ENCODE data around the gene GVQW3.

GVQW3 gene

DNA sequence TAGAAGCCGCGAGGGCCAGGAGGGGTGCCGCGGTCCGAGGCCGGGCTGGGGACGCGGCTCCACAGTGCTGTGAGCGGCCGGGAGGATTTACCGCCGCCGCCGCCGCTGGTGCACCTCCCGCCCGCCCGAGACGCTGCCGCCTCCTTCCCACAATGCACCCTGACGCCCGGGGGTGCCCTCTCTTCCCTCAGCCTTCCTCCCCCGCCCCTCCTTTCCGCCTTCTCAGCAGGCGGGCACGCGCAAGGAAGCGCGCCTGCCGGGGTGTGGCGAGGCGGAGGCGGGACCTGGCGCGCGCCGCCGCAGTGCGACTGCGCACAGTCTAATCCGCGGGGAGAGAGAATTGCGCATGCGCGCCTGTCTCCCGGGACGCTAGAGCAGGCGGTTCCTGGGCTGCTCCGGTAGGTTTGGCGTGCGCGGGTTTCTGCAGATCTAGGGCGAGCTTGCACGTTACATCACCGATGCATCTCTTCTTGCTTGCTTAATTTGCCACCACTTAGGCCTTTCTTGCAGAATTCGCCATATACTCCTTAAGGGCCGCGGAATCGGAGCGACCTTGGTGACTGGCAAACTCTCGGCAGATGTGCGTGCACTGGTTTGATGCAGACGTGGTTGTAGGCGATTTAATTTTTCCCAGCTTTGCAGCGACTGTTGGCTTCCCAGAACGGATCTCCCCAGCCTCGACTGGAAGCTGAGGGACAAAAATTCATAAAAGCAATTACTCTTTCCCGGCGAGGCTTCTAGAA lies at the start of gene GVQW3, which contains the start of gene THAP12:
Gene GVQW3, plus strand, starts transcription at position 347 of the 743 bp plus-strand sequence. CDS start 506 bp downstream, outside the sequence.
Gene THAP12, minus strand, starts transcription at position 156 of the 743 bp plus-strand sequence. CDS start 296 bp downstream, outside the sequence.
- DNase-seq (ENCODE audit: low read depth, low spot score) = peak; percentile 65

DNA sequence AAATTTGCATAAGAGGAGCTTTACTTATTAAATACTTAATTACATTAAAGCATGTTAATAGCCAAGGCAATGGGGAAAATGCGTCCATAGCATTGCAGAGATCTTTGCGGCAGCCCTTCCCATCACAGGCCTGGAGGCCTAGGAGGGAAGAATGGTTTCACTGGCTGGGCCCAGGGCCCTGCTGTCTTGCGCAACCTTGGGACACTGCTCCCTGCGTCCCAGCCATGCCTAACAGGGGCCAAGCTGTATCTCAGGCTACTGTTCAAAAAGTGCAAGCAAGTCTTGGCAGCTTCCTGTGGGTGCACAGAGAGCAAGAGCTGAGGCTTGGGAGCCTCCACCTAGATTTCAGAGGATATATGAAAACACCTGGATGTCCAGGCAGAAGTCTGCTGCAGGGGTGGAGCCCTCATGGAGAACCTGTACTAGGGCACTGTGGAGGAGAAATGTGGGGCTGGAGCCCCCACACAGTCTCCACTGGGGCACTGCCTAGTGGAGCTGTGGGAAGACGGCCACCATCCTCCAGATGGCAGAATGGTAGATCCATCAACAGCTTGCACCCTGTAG lies 46.2 kb upstream of the GVQW3 start:
- no peak for DNase-seq (ENCODE audit: low read depth, low spot score)

GRCh38 chr11:76335842-76336241 lies 45.3 kb upstream of the GVQW3 start:
- DNase-seq (ENCODE audit: low read depth, low spot score) = no peak

GRCh38 chr11:76336597-76336996 lies 44.5 kb upstream of the GVQW3 start:
- no peak for DNase-seq (ENCODE audit: low read depth, low spot score)

DNA sequence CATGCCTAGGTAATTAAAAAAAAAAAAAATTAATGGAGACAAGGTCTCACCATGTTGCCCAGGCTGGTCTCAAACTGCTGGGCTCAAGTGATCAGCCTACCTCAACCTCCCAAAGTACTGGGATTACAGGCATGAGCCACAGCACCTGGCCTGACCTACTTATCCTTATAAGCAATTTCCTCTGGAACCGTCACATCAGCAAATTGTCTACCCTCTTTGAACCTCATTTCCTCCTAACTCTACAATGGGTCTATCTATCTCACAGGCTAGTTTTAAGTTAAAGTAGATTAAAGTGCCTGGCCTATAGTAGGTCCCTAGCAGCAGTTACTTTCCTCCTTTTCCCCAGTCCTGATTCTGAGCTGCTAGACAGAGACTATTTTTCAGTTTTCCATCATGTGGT lies 43.7 kb upstream of the GVQW3 start:
- no peak for DNase-seq (ENCODE audit: low read depth, low spot score)

GRCh38 chr11:76337923-76338322 lies 43.2 kb upstream of the GVQW3 start:
- DNase-seq (ENCODE audit: low read depth, low spot score) = no peak

- DNase-seq (ENCODE audit: low read depth, low spot score) = no peak
These were observed 41.9 kb upstream of the GVQW3 start for GRCh38 chr11:76339221-76339620.

DNA sequence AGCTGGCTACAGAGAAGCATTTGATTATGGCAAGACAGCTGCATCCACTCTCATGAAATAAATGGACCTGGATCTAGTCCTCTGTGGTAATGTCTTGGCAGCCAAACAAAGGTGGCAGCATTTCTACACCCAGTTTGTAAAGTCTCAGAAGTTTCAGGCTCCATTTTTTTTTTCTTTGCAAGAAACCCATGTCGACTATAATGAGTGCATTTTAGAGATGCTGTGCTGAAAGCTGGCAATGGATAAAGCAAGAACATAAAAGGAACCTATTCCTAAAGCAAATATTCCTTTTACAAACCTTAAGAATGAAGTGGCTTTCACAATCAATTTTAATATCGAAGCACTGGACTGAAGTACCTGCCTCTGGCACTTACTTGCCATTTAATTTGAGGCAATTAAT lies 33.7 kb upstream of the GVQW3 start:
- DNase-seq (ENCODE audit: low read depth, low spot score) = no peak

- no peak for DNase-seq (ENCODE audit: low read depth, low spot score)
These were observed 32.8 kb upstream of the GVQW3 start for GRCh38 chr11:76348348-76348747.

DNA sequence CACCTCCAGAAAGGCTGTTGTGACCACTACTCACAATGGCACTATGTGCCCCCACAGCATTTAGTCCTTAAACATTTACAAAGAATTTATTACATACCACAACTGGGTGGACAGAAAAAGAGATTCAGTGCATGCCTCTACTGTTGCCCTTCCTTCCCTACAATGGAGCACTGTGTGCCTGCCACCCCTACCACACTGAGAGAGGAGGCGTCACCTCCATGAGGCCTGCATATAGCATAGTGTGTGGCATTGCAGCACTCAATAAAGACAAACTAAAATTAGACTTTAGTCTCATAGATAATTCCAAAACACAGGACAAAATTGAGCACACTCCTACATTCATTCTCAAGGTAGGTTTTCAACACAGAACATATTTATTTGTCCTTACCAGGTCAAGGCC lies 26.0 kb upstream of the GVQW3 start:
- DNase-seq (ENCODE audit: low read depth, low spot score) = no peak

DNA sequence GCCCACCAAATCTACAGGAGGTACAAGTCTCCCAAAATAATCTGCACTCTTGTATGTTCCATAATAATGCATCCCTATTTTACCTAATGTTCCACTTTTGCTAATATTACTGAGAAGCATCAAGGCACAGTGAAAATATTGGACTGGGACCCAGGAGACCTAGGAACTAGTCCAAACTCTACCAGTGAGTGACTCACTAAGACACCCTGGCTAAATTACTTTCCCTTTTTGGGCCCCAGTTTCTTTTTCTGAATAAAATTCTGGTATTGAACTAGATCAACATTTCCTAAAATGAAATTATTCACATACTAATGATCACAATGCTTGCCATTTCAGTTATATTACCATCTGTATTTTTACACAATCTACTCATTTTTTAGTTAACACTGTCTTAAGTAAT lies 19.7 kb upstream of the GVQW3 start:
- DNase-seq (ENCODE audit: low read depth, low spot score) = no peak

GRCh38 chr11:76361776-76362175 lies 19.3 kb upstream of the GVQW3 start:
- DNase-seq (ENCODE audit: low read depth, low spot score) = no peak

GRCh38 chr11:76362716-76363115 lies 18.4 kb upstream of the GVQW3 start:
- DNase-seq (ENCODE audit: low read depth, low spot score) = no peak

- DNase-seq (ENCODE audit: low read depth, low spot score) = no peak
These were observed 16.0 kb upstream of the GVQW3 start for GRCh38 chr11:76365038-76365679.

DNA sequence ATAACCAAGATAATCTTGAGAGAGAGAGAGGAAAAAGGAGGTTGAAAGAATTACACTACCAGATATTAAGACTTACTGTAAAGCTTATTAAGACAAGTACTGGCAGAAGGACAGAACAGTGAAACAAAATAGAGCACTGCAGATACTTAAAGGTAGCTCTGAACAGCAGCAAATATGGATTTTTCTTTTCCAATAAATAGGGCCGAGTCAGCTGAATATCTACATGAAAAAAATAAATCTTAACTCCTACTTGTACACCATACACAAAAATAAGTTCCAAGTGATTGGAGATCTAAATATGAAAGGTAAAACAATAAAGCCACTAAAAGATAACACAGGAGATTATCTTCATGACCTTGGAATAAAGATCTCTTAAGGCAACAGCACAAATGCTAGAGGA lies 12.6 kb upstream of the GVQW3 start:
- DNase-seq (ENCODE audit: low read depth, low spot score) = no peak

- DNase-seq (ENCODE audit: low read depth, low spot score) = no peak
These were observed 11.7 kb upstream of the GVQW3 start for GRCh38 chr11:76369406-76369805.

- DNase-seq (ENCODE audit: low read depth, low spot score) = no peak
These were observed 10.0 kb upstream of the GVQW3 start for GRCh38 chr11:76371170-76371569.

DNA sequence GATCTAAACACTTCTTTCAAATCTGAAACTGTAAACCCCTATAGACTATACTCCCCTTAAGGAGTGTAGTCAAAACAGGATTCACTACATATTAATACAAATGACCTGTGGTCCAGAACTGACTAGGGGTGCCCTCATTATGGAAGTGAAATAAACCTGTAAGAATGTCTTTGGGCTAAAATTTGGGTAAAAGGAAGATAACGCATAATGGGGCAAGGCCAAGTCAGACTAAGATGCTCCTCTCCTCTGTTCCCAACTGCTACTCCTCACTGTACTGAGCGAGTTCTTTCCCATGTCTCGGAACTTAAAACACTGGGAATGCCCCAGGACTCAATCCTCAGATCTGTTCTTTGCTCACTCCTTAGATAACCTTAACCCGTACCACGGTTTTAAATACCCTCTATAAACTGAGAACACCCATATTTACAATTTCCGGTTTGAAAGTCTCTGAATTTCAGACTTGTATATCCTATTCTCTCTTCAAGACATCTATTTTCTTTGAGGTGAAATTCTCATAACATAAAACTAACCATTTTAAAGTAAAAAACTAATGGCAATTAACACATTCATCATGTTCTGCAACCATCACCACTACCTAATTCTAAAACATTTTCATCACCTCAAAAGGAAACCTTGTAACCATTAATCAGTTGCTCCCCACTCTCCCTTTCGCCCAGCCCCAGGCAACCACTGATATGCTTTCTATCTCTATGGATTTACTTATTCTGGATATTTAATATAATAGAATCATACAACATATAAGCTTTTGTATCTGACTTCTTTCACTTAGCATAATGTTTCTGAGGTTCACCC lies 4.2 kb upstream of the GVQW3 start:
- DNase-seq (ENCODE audit: low read depth, low spot score) = no peak

DNA sequence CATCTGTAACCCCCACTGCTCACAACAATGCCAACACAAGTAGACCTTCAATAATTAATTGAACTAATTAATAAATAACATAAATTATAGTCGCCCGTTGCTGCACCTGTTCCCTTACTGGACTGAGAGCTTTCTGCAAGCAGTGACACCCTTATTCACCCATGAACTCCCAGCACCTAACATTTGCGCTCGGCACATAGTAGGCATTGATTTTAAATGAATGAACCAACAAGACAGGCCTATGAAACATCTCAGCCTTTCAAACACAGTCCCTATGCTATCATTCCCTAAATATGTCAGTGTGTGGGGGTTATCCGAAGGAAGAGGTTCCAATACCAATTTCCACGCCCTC lies 1.3 kb upstream of the GVQW3 start:
- no peak for DNase-seq (ENCODE audit: low read depth, low spot score)

GRCh38 chr11:76380159-76380976 lies 755 bp upstream of the GVQW3 start:
- DNase-seq (ENCODE audit: low read depth, low spot score) = no peak

DNA sequence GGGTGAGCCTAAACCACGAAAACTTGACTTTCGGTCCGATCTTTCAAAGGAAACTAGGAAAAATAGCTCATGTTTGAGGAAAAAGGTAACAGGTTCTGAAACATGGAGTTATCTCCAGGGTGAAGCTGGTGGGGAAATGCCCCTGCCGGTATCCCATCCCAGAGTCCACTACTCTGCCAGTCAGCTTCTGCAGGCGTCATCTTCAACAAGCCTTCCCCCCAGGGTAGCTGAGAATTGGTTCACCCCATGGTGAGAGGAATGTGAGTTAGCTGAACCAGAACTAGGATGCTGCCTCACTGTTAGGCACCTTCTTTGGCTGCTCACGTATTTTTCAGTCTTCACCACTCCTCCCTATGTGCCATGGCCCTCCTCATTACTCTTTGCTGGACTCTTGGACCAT lies 1.1 kb downstream of the GVQW3 start:
- no peak for DNase-seq (ENCODE audit: low read depth, low spot score)
